Keratinocyte (primary cell): ENCODE data around the gene SNX14.

Experiments
- EZH2 ChIP-seq: IDR thresholded peaks from one replicate; pipeline ENCODE4 v1.6.1; 2012; ENCODE audit warnings: inconsistent platforms, mild to moderate bottlenecking, low read length, moderate library complexity
- TF ChIP-seq, protein P1 (sequence below), 3 experiments: IDR thresholded peaks in 1 of 3; conservative IDR thresholded peaks in 1 of 3; optimal IDR thresholded peaks in 1 of 3; 2 replicates in 2 of 3; 3 replicates in 1 of 3; pipeline versions ENCODE3 to v1.5.1; 2011; ENCODE audit warnings: low read length in 3 of 3, mild to moderate bottlenecking in 3 of 3, moderate library complexity in 2 of 3, control low read depth in 1 of 3, inconsistent platforms in 1 of 3; ENCODE audit not compliant: insufficient read depth in 2 of 3; ENCODE audit errors: extremely low read depth in 1 of 3

DNA sequence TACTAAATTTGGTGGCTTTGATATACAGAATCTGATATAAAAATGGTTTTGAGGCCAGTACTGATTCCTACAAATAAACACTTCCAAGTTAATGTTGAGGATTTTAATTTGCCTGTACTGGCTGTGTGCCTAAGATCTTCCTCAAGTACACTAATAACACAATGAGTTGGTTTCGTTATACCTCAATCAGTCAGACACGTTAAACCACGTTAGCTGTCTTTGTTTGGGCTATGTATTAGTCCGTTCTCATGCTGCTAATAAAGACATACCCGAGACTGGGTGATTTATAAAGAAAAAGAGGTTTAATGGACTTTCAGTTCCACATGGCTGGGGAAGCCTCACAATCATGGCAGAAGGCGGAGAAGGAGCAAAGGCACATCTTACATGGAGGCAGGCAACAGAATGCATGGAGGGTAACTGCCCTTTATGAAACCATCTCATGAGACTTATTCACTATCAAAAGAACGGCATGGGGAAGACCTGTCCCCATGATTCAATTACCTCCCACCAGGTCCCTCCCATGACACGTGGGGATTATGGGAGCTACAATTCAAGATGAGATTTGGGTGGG, 97.6 kb downstream of the SNX14 start:
- TF ChIP-seq, protein P1, sequence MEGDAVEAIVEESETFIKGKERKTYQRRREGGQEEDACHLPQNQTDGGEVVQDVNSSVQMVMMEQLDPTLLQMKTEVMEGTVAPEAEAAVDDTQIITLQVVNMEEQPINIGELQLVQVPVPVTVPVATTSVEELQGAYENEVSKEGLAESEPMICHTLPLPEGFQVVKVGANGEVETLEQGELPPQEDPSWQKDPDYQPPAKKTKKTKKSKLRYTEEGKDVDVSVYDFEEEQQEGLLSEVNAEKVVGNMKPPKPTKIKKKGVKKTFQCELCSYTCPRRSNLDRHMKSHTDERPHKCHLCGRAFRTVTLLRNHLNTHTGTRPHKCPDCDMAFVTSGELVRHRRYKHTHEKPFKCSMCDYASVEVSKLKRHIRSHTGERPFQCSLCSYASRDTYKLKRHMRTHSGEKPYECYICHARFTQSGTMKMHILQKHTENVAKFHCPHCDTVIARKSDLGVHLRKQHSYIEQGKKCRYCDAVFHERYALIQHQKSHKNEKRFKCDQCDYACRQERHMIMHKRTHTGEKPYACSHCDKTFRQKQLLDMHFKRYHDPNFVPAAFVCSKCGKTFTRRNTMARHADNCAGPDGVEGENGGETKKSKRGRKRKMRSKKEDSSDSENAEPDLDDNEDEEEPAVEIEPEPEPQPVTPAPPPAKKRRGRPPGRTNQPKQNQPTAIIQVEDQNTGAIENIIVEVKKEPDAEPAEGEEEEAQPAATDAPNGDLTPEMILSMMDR (optimal IDR thresholded peaks at IDR 0.05 in 1 of 3, IDR thresholded peaks at IDR 0.05 in 1 of 3, conservative IDR thresholded peaks at IDR 0.05 in 1 of 3; ENCODE audit: extremely low read depth in 1 of 3, insufficient read depth in 2 of 3, low read length in 3 of 3) = no peak
- TF ChIP-seq EZH2 = no peak
